GM19099 (cell line): ENCODE data around the gene OR2G2.

Experiments used
- POLR2A ChIP-seq: IDR thresholded peaks from 3 replicates; pipeline ENCODE4 v1.6.1; 2011; ENCODE audit warnings: low read depth; ENCODE audit not compliant: insufficient read length; ENCODE audit errors: extremely low read depth

Gene OR2G2

DNA sequence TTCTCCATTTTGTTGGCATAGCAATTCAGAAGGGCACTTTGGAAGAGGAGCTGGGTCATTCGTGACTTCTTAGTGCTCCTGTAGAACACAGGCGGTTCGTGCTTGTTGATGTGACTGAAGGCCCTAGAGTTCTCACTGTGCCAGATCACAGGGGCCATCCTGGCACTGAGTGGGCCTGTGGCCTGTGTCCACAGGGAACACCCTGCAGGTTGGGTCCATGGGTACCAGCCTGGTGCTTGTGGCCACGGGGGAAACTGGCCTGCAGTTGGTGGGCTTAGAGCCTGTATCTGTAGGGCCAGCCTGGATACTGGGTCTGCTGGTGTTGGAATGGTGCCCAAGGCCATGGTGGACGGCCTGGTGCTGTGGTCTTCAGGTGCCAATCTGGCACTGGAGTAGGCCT, 26.5 kb downstream of the OR2G2 start:
- TF ChIP-seq POLR2A: no peak

DNA sequence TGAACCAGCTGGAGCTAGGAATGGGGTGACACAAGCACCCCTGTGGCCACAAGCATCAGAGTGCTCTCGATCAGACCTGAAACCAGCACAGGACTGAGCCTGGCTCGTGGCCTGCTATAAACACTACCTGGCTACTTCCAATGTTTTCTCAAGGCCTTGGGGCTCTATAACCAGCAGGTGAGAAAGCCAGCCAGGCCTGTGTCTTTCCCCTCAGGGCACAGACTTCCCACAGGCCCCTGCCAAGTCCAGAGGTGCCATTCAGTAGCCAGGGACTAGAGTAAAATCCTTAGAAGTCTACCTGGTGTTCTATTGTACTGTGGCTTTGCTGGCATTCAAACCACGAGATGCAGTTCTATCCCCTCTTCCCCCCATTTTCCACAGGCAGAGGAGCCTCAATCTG, 39.8 kb downstream of the OR2G2 start:
- TF ChIP-seq POLR2A: no peak

DNA sequence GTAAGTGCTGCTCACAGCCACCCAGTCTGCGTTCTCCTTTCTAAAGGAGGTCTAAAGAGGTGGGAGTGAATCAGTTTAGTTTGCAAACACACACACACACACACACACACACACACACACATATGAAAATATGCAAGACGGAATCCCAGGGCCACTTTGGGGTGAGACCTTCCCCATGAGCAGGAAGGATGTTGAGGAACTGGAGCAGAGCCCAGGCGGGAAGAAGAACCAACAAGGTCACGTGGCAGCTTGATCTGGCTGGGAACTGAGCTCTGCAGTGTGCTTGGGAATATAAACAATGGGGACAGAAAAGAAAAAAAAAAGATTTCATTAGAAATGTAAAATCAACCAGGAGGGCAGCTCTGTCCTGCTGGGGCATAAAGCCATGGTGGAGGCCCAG, 49.9 kb downstream of the OR2G2 start:
- no peak for TF ChIP-seq POLR2A

DNA sequence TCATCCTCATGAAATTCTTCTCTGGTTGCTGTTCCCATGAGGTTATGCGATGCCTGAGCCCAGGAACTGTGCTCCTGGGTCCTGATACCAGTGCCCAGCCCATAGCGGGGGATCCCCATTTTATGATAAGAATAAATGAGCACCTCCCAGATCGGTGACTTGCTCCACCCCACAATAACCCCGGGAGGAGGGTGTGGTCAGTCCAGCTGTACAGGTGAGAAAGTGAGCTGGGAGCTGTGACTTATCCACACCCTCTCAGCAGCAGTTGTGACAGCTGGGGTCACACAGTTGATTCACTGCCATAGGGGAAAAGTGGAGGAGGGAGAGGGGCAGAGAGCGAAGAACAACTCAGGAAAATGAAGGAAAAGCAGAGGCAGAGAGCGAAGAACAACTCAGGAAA, 50.6 kb downstream of the OR2G2 start:
- TF ChIP-seq POLR2A: no peak
